Brain pericyte (primary cell): ENCODE measurements around the gene TCAP.

Source experiments
- DNase-seq: peaks from one replicate; pipeline ENCODE4 v3.0.0-alpha.2; 2012; ENCODE audit warnings: low read depth, low spot score

TCAP gene

GRCh38 chr17:39666231-39666600, 1.1 kb downstream of the TCAP start:
- no peak for DNase-seq

- no peak for DNase-seq
These were observed 1.6 kb downstream of the TCAP start for GRCh38 chr17:39666601-39667261.

GRCh38 chr17:39667262-39667944, 2.3 kb downstream of the TCAP start:
- no peak for DNase-seq

GRCh38 chr17:39667945-39668924, 3.1 kb downstream of the TCAP start, which contains the start of gene PNMT:
PNMT (plus strand) TSS chr17:39668453; CDS start chr17:39668476, 23 bp downstream.
- no peak for DNase-seq

GRCh38 chr17:39669897-39670735, 5.0 kb downstream of the TCAP start:
- DNase-seq, result no peak

DNA sequence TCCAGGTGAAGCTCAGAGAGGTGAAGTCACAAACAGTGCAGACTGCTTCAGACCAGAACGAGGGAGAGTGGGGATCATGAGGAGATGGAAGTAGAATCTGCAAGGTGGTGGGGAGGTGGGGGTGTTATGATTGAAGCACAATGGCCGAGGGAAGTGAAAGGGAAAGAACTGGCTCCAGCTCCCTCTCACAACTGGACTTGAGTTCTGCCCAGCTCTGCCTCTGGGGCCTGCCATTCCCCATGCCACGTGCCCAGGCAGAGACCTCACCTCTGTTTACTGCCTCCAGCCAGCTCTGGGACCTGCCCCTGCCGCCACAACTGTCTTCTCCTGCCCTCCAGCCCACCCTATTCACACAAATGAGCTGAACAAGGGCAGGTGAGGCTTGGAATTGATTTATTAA, 5.6 kb downstream of the TCAP start:
- DNase-seq, result no peak

DNA sequence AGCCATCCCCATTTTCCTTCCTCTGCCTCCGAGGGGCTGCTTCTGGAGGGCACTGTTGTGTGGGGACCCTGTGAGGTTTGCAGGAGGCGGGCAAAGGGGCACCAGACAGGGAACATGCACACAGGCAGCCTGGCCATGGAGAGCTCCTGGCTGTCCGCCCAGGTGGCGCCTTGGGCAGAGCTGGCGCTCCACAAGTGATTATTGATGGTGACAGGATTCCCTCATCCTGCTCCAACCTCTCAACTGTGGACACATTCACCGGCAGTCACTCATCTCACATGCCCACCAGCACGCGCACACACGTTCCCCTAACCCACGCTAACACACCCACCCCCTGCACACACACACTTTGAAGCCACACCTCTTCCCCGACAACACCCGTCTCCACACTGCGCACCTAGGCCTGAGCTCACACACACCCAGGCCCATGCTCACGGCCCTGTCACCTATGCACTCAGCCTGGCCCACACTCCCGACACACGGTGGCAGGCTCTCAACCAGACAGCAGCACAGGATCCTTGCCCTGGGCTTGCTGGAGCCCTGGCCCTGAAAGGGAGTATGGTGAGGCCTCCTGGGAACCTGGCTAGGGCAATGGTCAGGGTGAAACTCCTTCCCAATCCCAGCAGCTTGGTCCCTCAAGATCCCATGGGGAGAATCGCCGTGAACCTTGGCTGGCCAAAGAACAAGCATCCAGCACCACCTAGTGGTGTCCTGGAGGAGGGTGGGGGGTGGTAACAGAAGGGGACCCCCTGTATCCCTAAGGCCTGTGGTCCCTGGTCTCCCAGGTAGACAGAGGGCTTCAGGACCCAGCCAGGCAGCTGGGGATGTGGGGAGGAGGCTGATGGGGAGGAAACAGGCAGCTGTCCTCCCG, 6.7 kb downstream of the TCAP start:
- no peak for DNase-seq

- DNase-seq, result no peak
These were observed 7.6 kb downstream of the TCAP start for GRCh38 chr17:39672522-39673334.

GRCh38 chr17:39673335-39674081, 8.4 kb downstream of the TCAP start:
- DNase-seq, result no peak

DNA sequence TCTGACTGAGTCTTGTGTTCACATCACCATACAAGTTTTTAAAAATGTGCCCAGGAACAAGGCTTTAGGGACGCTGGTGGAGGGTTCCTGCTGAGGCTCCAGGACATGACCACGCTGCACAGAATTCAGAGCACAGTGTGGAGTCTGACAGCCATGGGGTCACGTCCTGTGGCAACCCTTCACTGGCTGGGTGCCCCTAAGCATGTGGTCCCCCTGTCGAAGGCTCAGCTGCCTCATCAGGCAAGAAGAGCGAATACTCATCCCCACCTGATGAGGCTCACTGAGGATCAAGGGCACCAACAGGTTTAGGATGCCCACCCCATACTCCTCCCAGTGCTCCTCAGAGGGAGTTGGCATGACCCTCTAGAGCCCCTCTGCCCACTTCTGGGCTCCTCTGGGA, 9.0 kb downstream of the TCAP start:
- DNase-seq, result no peak

GRCh38 chr17:39674702-39675389, 9.7 kb downstream of the TCAP start:
- DNase-seq, result no peak

DNA sequence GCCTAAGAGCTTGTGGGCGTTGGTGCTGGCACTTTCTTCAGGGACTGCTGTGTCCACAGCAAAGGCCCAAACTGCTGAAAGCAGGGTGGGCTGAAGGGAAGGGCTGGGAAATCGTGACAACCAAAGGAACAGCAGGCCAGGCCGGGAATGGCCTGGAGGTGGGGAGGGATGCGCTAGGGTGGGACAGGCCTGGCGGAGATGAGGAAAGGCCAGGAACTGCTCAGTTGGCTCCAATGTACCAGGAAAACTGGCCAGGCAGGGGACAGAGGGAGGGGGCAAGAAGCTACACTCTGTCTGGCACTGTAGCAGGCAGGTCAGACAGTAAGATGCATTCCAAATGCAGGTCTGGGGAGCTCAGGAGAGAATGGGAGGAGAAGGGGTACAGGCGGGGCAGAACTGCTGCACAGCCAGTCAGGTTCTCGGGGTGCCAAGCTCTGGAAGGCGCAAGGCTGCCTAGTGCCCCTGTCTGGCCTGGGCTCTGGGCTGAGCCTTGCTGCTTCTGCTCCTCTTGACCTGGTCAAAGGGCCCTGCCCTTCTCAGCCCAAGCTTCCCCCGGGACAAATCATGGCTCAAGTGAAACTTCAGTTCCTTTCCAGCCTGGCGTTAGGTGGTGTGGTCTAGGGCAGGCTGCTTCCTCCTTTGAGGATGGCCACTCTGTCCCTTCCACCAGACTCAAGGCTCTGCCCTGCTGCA, 10.4 kb downstream of the TCAP start:
- DNase-seq, result no peak

DNA sequence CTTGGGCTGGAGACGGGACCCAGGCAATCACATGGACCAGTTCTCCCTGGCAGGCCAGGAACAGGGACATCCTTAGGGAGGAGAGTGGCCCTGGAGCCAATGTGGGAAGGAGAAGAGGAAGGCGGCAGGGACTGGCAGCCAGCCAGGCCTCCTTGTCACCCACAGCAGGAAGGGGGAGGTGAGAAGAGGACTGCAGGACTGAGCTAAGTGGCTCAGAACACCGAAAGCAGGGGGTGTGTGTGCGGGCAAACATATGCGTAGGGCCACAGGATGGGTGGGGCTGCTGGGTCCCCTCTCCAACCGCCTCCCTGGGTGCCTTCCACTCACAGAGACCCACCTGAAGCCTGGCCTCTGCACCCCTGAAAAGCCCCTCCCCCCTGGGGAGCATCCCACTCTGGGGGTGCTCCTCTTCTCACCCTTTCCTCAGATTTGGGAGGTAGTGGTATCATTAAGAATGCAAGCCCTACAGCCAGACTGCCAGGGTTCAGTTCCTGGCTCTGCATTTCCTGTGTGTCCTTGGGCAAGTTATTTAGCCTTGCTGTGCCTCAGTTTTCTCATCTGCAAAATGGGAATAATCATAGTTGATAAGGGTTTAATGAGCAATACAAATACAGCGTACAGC, 11.2 kb downstream of the TCAP start:
- DNase-seq, result no peak

DNA sequence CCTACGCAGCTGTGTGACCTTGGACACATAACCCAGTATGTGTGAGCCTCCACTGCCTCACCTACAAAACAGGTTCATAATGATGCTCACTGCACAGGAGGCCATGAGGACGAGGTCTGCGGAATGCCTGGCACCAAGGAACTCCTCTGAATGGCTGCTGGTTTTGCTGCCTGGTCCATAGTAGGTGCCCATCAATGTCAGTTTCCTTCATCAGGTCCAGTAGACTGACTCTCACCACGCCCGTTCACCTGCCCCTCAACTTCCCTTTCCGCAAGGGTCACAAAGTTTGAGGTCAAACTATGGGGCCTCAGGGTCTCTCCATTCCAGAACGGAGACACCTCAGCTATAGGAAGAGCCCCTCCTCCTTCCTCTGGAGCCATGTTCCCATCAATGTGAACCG, 11.9 kb downstream of the TCAP start:
- no peak for DNase-seq

DNA sequence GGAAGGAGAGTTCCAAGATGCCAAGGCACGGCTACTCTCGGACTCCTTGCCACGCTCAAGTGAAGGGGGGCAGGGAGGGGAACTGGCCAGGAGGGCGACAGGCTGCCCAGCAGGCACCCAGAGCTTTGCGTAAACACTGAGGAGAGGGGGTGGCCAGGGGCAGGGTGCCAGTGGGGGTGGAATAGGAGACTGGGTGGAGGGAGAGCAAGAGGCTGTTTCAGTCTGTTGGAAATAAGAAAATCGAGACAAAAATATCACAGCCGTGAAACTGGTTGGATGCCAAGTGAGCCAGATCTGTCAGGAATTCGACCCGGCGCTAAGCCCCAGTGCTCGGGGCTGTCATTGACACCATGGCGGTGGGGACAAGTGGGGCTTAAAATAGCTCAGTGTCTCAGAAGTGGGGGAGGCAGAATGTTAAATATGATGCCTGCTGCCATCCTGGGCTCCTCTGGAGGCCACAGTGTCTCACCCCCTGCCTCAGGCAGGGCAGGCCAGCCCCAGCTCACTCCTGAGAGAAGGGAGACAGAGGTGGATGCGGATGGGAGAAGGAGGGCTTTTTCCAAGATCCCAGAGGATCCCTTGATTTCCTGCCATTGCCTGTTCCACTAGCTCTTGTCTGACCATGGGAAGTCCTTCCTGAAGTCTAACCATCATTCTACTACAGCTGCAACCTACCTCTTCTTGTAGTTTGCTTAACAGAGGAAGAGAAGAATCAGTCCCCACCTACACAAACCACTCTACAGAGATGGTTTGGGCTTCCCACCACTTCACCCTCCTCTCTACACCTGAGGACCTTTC, 12.6 kb downstream of the TCAP start:
- DNase-seq, result no peak
